IMR-90 (cell line): ENCODE measurements around the gene TRAPPC2B. TPM values are rescaled to one million over a fixed set of nuclear protein-coding genes. Genes with fewer than 3 reads are reported as not detected.

Experiments used
- ATAC-seq: fragments of 200-7000 bp; cut with Tn5 transposase; 2 replicates; pipeline ENCODE4 v1.9.1; 2020; ENCODE audit warnings: low read depth, mild to moderate bottlenecking, moderate library complexity
- BruUV-seq: library from RNA; stranded (reverse); fragments of 400-500 nt; replicated peaks from 2 replicates; lab custom pipeline; 2021; lab: Mats Ljungman, UMichigan
- CTCF ChIA-PET: fragments of 300-600 bp; formaldehyde crosslinking; extraction: SDS; loops from one replicate; lab custom pipeline; 2021; ENCODE audit warnings: antibody characterized with exemption; lab: Yijun Ruan, JAX
- POLR2A ChIA-PET: fragments of 300-600 bp; sonication (Branson Sonifier 250); formaldehyde crosslinking; loops from one replicate; lab custom pipeline; 2022; ENCODE audit warnings: antibody characterized with exemption; ENCODE audit not compliant: unreplicated experiment; lab: Charles Lee
- DNase-seq: peaks from one replicate; pipeline ENCODE4 v3.0.0; 2013
- H2AFZ ChIP-seq: replicated peaks from 2 replicates; pipeline ENCODE3; 2013; ENCODE audit warnings: low read length, mild to moderate bottlenecking; ENCODE audit not compliant: poor library complexity
- H2AK5ac ChIP-seq: 2 replicates; pipeline ENCODE4 v1.6.1; 2013; ENCODE audit warnings: low read depth, low read length, inconsistent platforms
- H2AK9ac ChIP-seq: replicated peaks from 2 replicates; pipeline ENCODE3; 2013; ENCODE audit warnings: mild to moderate bottlenecking, low read depth, low read length, moderate library complexity; ENCODE audit not compliant: poor library complexity
- H2BK120ac ChIP-seq: 2 replicates; pipeline ENCODE4 v1.6.1; 2013; ENCODE audit warnings: low read depth, low read length, inconsistent platforms
- H2BK15ac ChIP-seq: 3 replicates; pipeline ENCODE4 v1.6.1; 2013; ENCODE audit warnings: low read depth, low read length, inconsistent platforms
- H2BK20ac ChIP-seq: 2 replicates; pipeline ENCODE4 v1.6.1; 2013; ENCODE audit warnings: low read depth, mild to moderate bottlenecking, inconsistent platforms, low read length, moderate library complexity
- H2BK5ac ChIP-seq: 2 replicates; pipeline ENCODE4 v1.6.1; 2013; ENCODE audit warnings: mild to moderate bottlenecking, low read depth, low read length, inconsistent platforms; ENCODE audit not compliant: poor library complexity, severe bottlenecking
- H3K14ac ChIP-seq: replicated peaks from 2 replicates; pipeline ENCODE4 v1.6.1; 2013; ENCODE audit warnings: low read depth, low read length, inconsistent platforms
- H3K18ac ChIP-seq: 2 replicates; pipeline ENCODE4 v1.6.1; 2013; ENCODE audit warnings: low read depth, low read length, control low read depth
- H3K23ac ChIP-seq: 2 replicates; pipeline ENCODE4 v1.6.1; 2013; ENCODE audit warnings: low read depth, low read length, inconsistent platforms
- H3K27ac ChIP-seq: 2 replicates; pipeline ENCODE4 v1.5.1; 2013; ENCODE audit warnings: mild to moderate bottlenecking, control low read depth, low read length; ENCODE audit not compliant: insufficient read depth
- H3K27me3 ChIP-seq: 2 replicates; pipeline ENCODE4 v1.6.1; 2013; ENCODE audit warnings: low read length; ENCODE audit not compliant: control insufficient read depth, insufficient read depth
- H3K36me3 ChIP-seq: 2 replicates; pipeline ENCODE4 v1.6.1; 2013; ENCODE audit warnings: low read length, mixed read lengths; ENCODE audit not compliant: control insufficient read depth, insufficient read depth
- H3K4ac ChIP-seq: 2 replicates; pipeline ENCODE4 v1.6.1; 2013; ENCODE audit warnings: low read depth, low read length, inconsistent platforms
- H3K4me1 ChIP-seq: 2 replicates; pipeline ENCODE4 v1.6.1; 2013; ENCODE audit warnings: low read length, mixed read lengths; ENCODE audit not compliant: control insufficient read depth, insufficient read depth
- H3K4me2 ChIP-seq: 2 replicates; pipeline ENCODE4 v1.6.1; 2013; ENCODE audit warnings: low read depth, mild to moderate bottlenecking, control low read depth, low read length, moderate library complexity
- H3K4me3 ChIP-seq: 2 replicates; pipeline ENCODE4 v1.5.1; 2013; ENCODE audit warnings: low read depth, mild to moderate bottlenecking, control low read depth, low read length, moderate library complexity; ENCODE audit not compliant: insufficient read depth
- H3K56ac ChIP-seq: 2 replicates; pipeline ENCODE4 v1.6.1; 2013; ENCODE audit warnings: low read length, inconsistent platforms; ENCODE audit not compliant: insufficient read depth; ENCODE audit errors: extremely low read depth
- H3K79me1 ChIP-seq, 2 experiments: 2 replicates each; pipeline ENCODE4 v1.6.1; 2013; ENCODE audit warnings: low read length in 2 of 2, inconsistent platforms in 1 of 2, low read depth in 1 of 2
- H3K9ac ChIP-seq: 2 replicates; pipeline ENCODE4 v1.6.1; 2013; ENCODE audit warnings: low read depth, low read length, control low read depth
- H3K9me1 ChIP-seq: 2 replicates; pipeline ENCODE4 v1.6.1; 2013; ENCODE audit warnings: low read length, inconsistent platforms; ENCODE audit not compliant: insufficient read depth
- H3K9me3 ChIP-seq: 2 replicates; pipeline ENCODE4 v1.6.1; 2013; ENCODE audit warnings: low read length; ENCODE audit not compliant: control insufficient read depth, insufficient read depth
- H4K20me1 ChIP-seq: 2 replicates; pipeline ENCODE4 v1.6.1; 2013; ENCODE audit warnings: low read length, inconsistent platforms; ENCODE audit not compliant: insufficient read depth
- H4K5ac ChIP-seq: 2 replicates; pipeline ENCODE4 v1.6.1; 2013; ENCODE audit warnings: mild to moderate bottlenecking, low read depth, low read length, control low read depth
- H4K8ac ChIP-seq, 2 experiments: 2 replicates each; pipeline ENCODE4 v1.6.1; 2013; ENCODE audit warnings: low read depth in 2 of 2, low read length in 2 of 2, control low read depth in 1 of 2, inconsistent platforms in 1 of 2
- H4K91ac ChIP-seq: 2 replicates; pipeline ENCODE4 v1.6.1; 2013; ENCODE audit warnings: low read depth, low read length, inconsistent platforms; ENCODE audit not compliant: insufficient read depth
- CTCF ChIP-seq: conservative IDR thresholded peaks from 2 replicates; pipeline ENCODE4 v1.5.1; 2012; ENCODE audit warnings: mild to moderate bottlenecking, low read depth, low read length, improper control_type of control experiment
- FOS ChIP-seq: fragments of 150-350 bp; IDR thresholded peaks from 2 replicates; pipeline ENCODE4 v1.6.1; 2016; ENCODE audit warnings: low read depth, low read length
- NFE2L2 ChIP-seq: fragments of 150-350 bp; IDR thresholded peaks from 2 replicates; pipeline ENCODE4 v1.6.1; 2016; ENCODE audit warnings: low read depth, mild to moderate bottlenecking, low read length
- POLR2A ChIP-seq: IDR thresholded peaks from 2 replicates; pipeline ENCODE4 v1.6.1; 2012; ENCODE audit warnings: mild to moderate bottlenecking, low read depth, low read length
- RAD21 ChIP-seq: IDR thresholded peaks from 2 replicates; pipeline ENCODE4 v1.6.1; 2012; ENCODE audit warnings: low read length, improper control_type of control experiment
- RFX5 ChIP-seq: IDR thresholded peaks from 2 replicates; pipeline ENCODE4 v1.8.0; 2012; ENCODE audit warnings: low read depth, mild to moderate bottlenecking, low read length, moderate library complexity
- SMC3 ChIP-seq: fragments of 150-350 bp; IDR thresholded peaks from 2 replicates; pipeline ENCODE4 v1.6.1; 2016; ENCODE audit warnings: low read depth, mild to moderate bottlenecking, antibody characterized with exemption, low read length, moderate library complexity
- WGBS, 2 experiments: methylation state at CpG; one replicate each; pipeline versions ENCODE4 v1.1.5 to v1.1.7; 2013; ENCODE audit warnings: missing lambda C conversion rate in 2 of 2; ENCODE audit not compliant: insufficient read length in 1 of 2; ENCODE audit errors: extremely low coverage in 2 of 2; 5-methylcytosine and 5-hydroxymethylcytosine counted together
- dilution Hi-C: fragments of 300-500 bp; cut with HindIII; formaldehyde crosslinking; loops from one replicate; pipeline ENCODE4 v1.14.3; 2018; ENCODE audit warnings: low sequenced_read_pairs; ENCODE audit not compliant: unreplicated experiment
- in situ Hi-C: fragments of 300-500 bp; cut with MboI; formaldehyde crosslinking; loops from 3 replicates; pipeline ENCODE4 v1.14.3; 2019; ENCODE audit warnings: low sequenced_read_pairs, inconsistent platforms, mixed read lengths
- intact Hi-C: fragments of 100-400 bp; cut with micrococcal nuclease; formaldehyde crosslinking; loops from 2 replicates; pipeline ENCODE4 v1.10.0; 2022
- polyA plus RNA-seq, 3 experiments: library from polyadenylated mRNA; depleted of rRNA; stranded (reverse); fragments of >200 nt; gene quantifications; 2 replicates each; pipeline ENCODE4 v1.2.3, GENCODE V29; 2012; ENCODE audit warnings: low replicate concordance in 1 of 3
- total RNA-seq: library from RNA; depleted of rRNA; stranded (reverse); fragments of >200 nt; gene quantifications from 2 replicates; pipeline ENCODE4 v1.2.3, GENCODE V29; 2012
- TF ChIP-seq, protein P1 (sequence below): fragments of 150-350 bp; IDR thresholded peaks from 2 replicates; pipeline ENCODE4 v1.6.1; 2017; ENCODE audit warnings: mild to moderate bottlenecking, antibody characterized with exemption, low read length, low read depth
- TF ChIP-seq, protein P2 (sequence below): fragments of 150-350 bp; IDR thresholded peaks from 2 replicates; pipeline ENCODE4 v1.6.1; 2016; ENCODE audit warnings: low read depth, mild to moderate bottlenecking, low read length, moderate library complexity, borderline replicate concordance

The TRAPPC2B gene
- total and polyA plus RNA-seq, 2 of the 4 experiments (the other 2 are of a cell fraction), result 14.9 to 20.4 TPM

DNA sequence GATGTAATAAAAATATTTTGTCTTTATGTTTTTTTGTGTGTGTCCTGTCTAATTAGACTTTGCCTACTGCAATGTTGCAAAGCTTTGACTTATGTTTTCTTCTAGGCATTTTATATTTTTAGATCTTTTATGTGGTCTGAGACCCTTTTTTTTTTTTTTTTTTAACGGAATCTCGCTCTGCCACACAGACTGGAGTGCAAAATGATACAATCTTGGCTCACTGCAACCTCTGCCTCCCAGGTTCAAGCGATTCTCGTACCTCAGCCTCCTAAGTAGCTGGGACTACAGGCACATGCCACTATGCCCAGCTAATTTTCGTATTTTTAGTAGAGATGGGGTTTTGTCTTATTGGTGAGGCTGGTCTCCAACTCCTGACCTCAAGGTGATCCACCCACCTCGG is 20.8 kb upstream of the TRAPPC2B start:
- H3K4me3 ChIP-seq, result no peak overlapping the region
- no peak overlapping the region for H2BK120ac ChIP-seq
- no peak overlapping the region for H3K9ac ChIP-seq
- H3K9me3 ChIP-seq, result no peaks in the 10 kb centered on the region
- intact Hi-C loops (no loop called here), dilution Hi-C loops (no loop called here), in situ Hi-C loops (no loop called here)
- no peak overlapping the region for H3K18ac ChIP-seq
- H2BK15ac ChIP-seq, result no peak overlapping the region
- H2AK9ac ChIP-seq, result no peak overlapping the region
- no peak overlapping the region for H4K8ac ChIP-seq
- H4K5ac ChIP-seq, result no peak overlapping the region
- H2BK20ac ChIP-seq, result no peak overlapping the region
- no peaks in the 10 kb centered on the region for H4K20me1 ChIP-seq
- no peaks in the 10 kb centered on the region for H3K36me3 ChIP-seq
- ChIA-PET CTCF (no interaction called here), POLR2A (no interaction called here)
- peaks cover 0 to 4% of the 10 kb centered on the region in 2 experiments; a peak in 1 of 4 replicates for H3K79me1 ChIP-seq
- DNase-seq, result no peak
- TF ChIP-seq, protein P1, sequence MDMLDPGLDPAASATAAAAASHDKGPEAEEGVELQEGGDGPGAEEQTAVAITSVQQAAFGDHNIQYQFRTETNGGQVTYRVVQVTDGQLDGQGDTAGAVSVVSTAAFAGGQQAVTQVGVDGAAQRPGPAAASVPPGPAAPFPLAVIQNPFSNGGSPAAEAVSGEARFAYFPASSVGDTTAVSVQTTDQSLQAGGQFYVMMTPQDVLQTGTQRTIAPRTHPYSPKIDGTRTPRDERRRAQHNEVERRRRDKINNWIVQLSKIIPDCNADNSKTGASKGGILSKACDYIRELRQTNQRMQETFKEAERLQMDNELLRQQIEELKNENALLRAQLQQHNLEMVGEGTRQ, result no peak
- TF ChIP-seq SMC3, result no peak
- TF ChIP-seq RFX5, result no peak
- no peak for TF ChIP-seq RAD21
- no peak for TF ChIP-seq POLR2A
- no peak for TF ChIP-seq NFE2L2
- TF ChIP-seq FOS, result no peak
- TF ChIP-seq CTCF, result no peak
- TF ChIP-seq, protein P2, sequence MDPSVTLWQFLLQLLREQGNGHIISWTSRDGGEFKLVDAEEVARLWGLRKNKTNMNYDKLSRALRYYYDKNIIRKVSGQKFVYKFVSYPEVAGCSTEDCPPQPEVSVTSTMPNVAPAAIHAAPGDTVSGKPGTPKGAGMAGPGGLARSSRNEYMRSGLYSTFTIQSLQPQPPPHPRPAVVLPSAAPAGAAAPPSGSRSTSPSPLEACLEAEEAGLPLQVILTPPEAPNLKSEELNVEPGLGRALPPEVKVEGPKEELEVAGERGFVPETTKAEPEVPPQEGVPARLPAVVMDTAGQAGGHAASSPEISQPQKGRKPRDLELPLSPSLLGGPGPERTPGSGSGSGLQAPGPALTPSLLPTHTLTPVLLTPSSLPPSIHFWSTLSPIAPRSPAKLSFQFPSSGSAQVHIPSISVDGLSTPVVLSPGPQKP, result no peak
- no peak overlapping the region for H3K27ac ChIP-seq
- H2BK5ac ChIP-seq, result no peak overlapping the region
- H3K4me2 ChIP-seq, result no peak overlapping the region
- ATAC-seq, result no peak
- WGBS, 2 experiments, result no CpG with 5 or more reads among the region's 6 CpGs
- no TSS peak for BruUV-seq
- H2AK5ac ChIP-seq, result no peak overlapping the region
- H3K14ac ChIP-seq, result no peak overlapping the region
- no peak overlapping the region for H3K56ac ChIP-seq
- H3K23ac ChIP-seq, result no peak overlapping the region
- H3K27me3 ChIP-seq, result no peaks in the 10 kb centered on the region
- no peak overlapping the region for H4K91ac ChIP-seq
- no peak overlapping the region for H2AFZ ChIP-seq
- H3K4me1 ChIP-seq, result no peaks in the 10 kb centered on the region
- no peak overlapping the region for H3K4ac ChIP-seq
- peaks cover 2% of the 10 kb centered on the region; the same call in 1 of the 2 replicates for H3K9me1 ChIP-seq
